Chondrocyte (in vitro differentiated cells): ENCODE data around the gene KIF26B. TPM values are rescaled to one million over a fixed set of nuclear protein-coding genes. Genes with fewer than 3 reads are reported as not detected.
A peak's percentile ranks its signal among the peaks of the same experiment; 100 is the strongest.

Experiments
- DNase-seq: peaks from one replicate; pipeline ENCODE4 v3.0.0; 2021; ENCODE audit warnings: mixed read lengths, low spot score
- H3K27ac Mint-ChIP-seq: one replicate; pipeline ENCODE4 v1.8.0; 2021; ENCODE audit warnings: mild to moderate bottlenecking, moderate library complexity, mixed read lengths; ENCODE audit not compliant: unreplicated experiment
- H3K27me3 Mint-ChIP-seq: 2 replicates; pipeline ENCODE4 v1.8.0; 2021; ENCODE audit warnings: low read depth, mixed read lengths
- H3K36me3 Mint-ChIP-seq: 2 replicates; pipeline ENCODE4 v1.8.0; 2021; ENCODE audit warnings: low read depth, mixed read lengths
- H3K4me1 Mint-ChIP-seq: 2 replicates; pipeline ENCODE4 v1.8.0; 2021; ENCODE audit warnings: low read depth, mild to moderate bottlenecking, mixed read lengths
- H3K4me3 Mint-ChIP-seq: one replicate; pipeline ENCODE4 v1.8.0; 2021; ENCODE audit warnings: mild to moderate bottlenecking, moderate library complexity, mixed read lengths; ENCODE audit not compliant: unreplicated experiment
- H3K9me3 Mint-ChIP-seq: 2 replicates; pipeline ENCODE4 v1.8.0; 2021; ENCODE audit warnings: low read depth, mixed read lengths
- total RNA-seq: library from RNA; stranded (reverse); gene quantifications from 3 replicates; pipeline ENCODE4 v1.2.1, GENCODE V29; 2021
- TF ChIP-seq, protein P1 (sequence below): fragments of 200-600 bp; sonication (generic); IDR thresholded peaks from 2 replicates; pipeline ENCODE4 v1.5.0; 2021; ENCODE audit warnings: antibody characterized with exemption, mild to moderate bottlenecking, moderate library complexity

Gene KIF26B
- total RNA-seq, 1 donor from 2014 or later, result 47.0 TPM

DNA sequence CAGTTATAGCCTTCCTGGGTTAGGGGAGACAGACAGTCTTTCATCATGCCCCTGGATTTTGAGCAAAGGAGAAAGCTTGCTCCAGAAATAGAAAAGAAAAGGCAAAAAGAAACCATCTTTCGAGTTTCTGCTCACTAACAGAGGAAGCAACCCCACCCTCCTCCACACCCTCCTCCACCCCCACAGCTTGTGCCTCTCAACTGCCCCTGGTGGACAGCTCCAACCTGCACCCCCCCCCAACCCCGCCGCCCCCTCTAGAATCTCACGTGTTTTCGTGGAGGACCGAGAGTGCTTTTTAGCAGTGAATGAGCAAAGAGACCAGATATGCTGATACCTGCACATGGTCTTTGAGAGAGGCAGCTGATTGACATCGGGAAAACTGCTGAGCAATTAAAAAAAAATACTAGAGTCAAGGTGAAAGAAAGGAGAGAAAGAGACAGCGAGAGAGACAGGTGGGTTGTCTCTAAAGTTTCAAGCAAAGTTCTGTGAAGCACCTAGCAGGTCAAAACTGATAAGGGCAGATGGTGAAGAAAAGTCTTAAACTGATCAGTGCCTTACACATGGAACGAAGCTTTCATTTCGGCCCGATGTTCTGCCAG lies 358.3 kb downstream of the KIF26B start:
- Mint-ChIP-seq H3K27me3 (no peaks in the 10 kb centered on the region), H3K4me1 (peaks cover 26% of the 10 kb centered on the region), H3K4me3 (no peak overlapping the region), H3K36me3 (peaks cover 8% of the 10 kb centered on the region), H3K9me3 (no peaks in the 10 kb centered on the region), H3K27ac (no peak overlapping the region)
- TF ChIP-seq, protein P1, sequence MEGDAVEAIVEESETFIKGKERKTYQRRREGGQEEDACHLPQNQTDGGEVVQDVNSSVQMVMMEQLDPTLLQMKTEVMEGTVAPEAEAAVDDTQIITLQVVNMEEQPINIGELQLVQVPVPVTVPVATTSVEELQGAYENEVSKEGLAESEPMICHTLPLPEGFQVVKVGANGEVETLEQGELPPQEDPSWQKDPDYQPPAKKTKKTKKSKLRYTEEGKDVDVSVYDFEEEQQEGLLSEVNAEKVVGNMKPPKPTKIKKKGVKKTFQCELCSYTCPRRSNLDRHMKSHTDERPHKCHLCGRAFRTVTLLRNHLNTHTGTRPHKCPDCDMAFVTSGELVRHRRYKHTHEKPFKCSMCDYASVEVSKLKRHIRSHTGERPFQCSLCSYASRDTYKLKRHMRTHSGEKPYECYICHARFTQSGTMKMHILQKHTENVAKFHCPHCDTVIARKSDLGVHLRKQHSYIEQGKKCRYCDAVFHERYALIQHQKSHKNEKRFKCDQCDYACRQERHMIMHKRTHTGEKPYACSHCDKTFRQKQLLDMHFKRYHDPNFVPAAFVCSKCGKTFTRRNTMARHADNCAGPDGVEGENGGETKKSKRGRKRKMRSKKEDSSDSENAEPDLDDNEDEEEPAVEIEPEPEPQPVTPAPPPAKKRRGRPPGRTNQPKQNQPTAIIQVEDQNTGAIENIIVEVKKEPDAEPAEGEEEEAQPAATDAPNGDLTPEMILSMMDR, result peak; percentile 43
- no peak for DNase-seq

GRCh38 chr1:245516284-245516759 lies 361.5 kb downstream of the KIF26B start:
- H3K36me3 Mint-ChIP-seq, result peaks cover 3% of the 10 kb centered on the region

GRCh38 chr1:245520611-245521010 lies 365.8 kb downstream of the KIF26B start:
- H3K4me1 Mint-ChIP-seq, result peaks cover 3% of the 10 kb centered on the region

More at GRCh38 chr1:245516284-245516759, 361.5 kb downstream of the KIF26B start:
- DNase-seq, result no peak
- TF ChIP-seq, protein P1, result peak; percentile 65
- no peaks in the 10 kb centered on the region for H3K9me3 Mint-ChIP-seq
- peaks cover 20% of the 10 kb centered on the region for H3K4me1 Mint-ChIP-seq
- H3K27me3 Mint-ChIP-seq, result no peaks in the 10 kb centered on the region
- H3K27ac Mint-ChIP-seq, result no peak overlapping the region
- H3K4me3 Mint-ChIP-seq, result no peak overlapping the region

GRCh38 chr1:245526141-245526540 lies 371.4 kb downstream of the KIF26B start:
- Mint-ChIP-seq H3K27me3 (no peaks in the 10 kb centered on the region), H3K4me3 (no peak overlapping the region), H3K4me1 (no peaks in the 10 kb centered on the region), H3K27ac (no peak overlapping the region), H3K9me3 (no peaks in the 10 kb centered on the region), H3K36me3 (peaks cover 2% of the 10 kb centered on the region)
- no peak for DNase-seq
- TF ChIP-seq, protein P1, result no peak

More at GRCh38 chr1:245520611-245521010, 365.8 kb downstream of the KIF26B start:
- DNase-seq, result no peak
- Mint-ChIP-seq H3K27me3 (no peaks in the 10 kb centered on the region), H3K9me3 (no peaks in the 10 kb centered on the region), H3K36me3 (no peaks in the 10 kb centered on the region), H3K4me3 (no peak overlapping the region), H3K27ac (peak overlapping the region; percentile 61)
- TF ChIP-seq, protein P1, result no peak

DNA sequence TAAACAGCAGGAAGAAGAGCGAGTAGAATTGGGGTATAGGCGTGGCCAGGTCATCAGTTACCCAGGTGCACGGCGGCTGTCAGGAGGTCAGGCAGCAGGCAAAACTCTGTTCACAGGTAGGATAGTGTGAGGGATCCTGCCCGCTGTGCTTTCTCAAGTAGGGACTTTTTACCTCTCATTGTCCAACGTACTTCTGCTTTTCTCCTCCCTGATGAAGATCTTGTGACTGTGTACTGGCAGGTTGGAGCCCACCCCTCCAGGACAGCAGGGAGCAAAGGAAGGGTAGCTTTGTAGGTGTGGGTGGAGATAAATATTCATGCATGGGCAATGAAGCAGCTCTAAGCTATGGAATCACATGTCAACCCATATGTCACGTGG lies 373.5 kb downstream of the KIF26B start:
- Mint-ChIP-seq H3K27ac (no peak overlapping the region), H3K4me3 (no peak overlapping the region), H3K9me3 (no peaks in the 10 kb centered on the region), H3K36me3 (peaks cover 2% of the 10 kb centered on the region), H3K4me1 (no peaks in the 10 kb centered on the region), H3K27me3 (no peaks in the 10 kb centered on the region)
- TF ChIP-seq, protein P1, result no peak
- no peak for DNase-seq
